Bronchial smooth muscle cell (primary cell): ENCODE results near the gene RASL10A. TPM values are rescaled to one million over a fixed set of nuclear protein-coding genes. Genes with fewer than 3 reads are reported as not detected.

Source experiments
- total RNA-seq: library from RNA; depleted of rRNA; stranded (reverse); fragments of >200 nt; gene quantifications from 2 replicates; pipeline ENCODE4 v1.2.1, GENCODE V29; 2014

The RASL10A gene, protein sequence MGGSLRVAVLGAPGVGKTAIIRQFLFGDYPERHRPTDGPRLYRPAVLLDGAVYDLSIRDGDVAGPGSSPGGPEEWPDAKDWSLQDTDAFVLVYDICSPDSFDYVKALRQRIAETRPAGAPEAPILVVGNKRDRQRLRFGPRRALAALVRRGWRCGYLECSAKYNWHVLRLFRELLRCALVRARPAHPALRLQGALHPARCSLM
- not detected in 2 replicates for total RNA-seq

DNA sequence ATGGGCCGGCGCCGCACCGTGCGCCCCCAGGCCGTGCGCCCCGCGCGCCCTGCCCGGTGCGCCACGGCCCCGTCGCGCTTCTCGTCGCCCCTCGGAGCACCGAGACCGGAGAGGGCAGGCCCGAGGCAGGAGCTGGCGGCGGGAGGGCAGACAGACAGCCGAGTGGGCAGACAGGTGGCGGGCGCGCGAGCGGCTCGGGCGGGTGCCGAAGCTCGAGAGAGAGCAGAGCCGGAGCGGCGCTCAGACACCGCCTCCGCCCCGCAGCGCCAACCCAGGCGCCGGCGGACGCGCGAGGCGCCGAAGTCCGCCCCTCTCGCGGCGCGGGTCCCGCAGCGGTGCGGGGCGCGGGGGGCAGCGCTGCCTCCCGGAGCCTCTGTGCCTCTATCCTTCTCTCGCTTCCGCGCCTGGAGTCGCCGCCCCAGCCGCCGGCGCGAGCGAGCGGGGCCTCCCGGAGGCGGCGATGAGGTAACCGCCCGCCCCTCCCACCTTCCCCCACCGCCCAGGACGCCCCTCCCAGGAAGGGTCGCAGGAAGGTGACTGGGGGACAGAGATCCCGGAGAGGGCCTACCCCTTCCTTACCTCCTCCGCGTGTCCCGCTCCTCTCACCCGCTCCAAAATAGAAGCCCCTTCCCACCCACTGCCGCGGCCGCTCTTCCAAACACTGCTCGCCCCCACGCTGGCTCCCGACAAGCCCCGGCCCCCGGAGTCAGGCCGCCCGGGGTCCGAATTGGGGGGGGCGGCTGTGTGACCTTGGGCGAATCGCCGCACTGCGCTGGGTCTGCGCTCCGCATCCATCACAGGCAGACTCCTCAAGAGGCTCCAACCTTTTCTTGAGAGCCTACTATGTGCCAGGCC, at the start of gene RASL10A:
TSS of gene RASL10A (minus strand) at position 412 of the 855 bp plus-strand sequence. CDS start 451 bp downstream, outside the sequence.

DNA sequence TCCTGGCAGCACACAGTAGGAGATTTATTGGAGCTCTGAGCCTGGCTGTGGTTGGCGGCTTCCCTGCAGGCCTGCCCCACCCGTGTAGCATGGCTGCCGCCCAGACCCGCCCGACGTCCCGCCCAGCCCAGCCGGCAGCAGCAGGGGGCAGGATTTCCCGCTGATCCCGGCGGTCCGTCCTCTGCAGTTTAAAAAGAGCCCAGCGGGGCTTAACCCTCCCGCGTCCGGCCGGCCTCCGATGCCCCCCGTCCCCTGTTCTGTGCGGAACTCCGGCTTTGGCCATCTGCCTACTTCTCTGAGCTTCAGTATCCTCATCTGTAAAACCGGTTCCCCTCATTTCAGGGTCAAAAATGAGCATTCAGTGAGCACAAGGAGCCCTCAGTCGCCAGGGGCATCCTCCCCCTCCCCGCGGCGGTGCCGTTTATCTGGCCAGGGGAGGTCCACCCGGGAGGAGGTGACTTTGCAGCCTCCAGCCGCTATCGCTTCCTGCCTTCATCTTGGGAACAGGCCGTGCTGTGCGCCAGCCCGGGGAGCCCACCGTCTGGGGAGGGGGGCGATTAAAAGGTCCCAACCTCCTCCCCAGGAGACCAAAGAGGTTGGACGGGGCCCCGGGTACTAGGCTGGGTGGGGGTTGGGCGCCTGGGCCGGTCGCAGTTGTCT, 9.2 kb downstream of the RASL10A start, which contains the start of gene GAS2L1:
TSS of gene GAS2L1 (plus strand) at position 476 of the 660 bp plus-strand sequence. CDS start 1,456 bp downstream, outside the sequence.

DNA sequence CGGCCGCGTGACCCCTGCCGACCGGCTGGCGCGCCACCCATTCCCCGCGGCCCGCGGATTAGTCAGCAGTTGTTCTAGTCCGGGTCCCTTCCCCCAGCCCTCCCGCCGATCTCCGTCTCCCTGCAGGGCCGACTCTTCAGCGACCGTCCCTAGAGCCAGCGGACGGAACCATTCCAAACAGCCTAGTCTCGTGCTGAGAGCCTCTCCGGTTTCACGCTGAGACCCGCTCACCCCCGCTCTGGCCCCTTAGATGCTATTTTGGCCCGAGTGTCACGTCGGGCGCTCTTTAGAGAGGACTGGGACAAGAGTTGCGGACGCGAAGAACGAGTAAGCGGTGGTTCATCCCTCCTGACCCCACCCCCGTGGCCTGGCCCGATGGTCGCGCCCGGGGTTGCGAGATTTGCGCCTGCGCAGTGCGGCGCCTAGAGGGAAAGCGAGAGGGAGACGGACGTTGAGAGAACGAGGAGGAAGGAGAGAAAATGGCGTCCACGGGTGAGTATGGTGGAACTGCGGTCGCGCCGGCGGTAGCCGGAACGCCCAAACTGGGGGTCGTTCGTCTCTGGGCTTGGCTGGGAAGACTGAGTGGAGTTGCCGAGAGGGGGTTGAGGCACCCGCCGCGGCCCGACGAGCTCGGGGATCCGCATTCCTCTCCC, 47.5 kb downstream of the RASL10A start, which contains the start of the genes EWSR1 and RHBDD3:
TSS of gene EWSR1 (plus strand) at position 411 of the 653 bp plus-strand sequence. CDS start at position 480, 69 bp downstream.
TSS of gene RHBDD3 (minus strand) at position 124 of the 653 bp plus-strand sequence. CDS start 2,355 bp downstream, outside the sequence.

Other genes starting within 250 kb of the RASL10A start
- gene KREMEN1, start 242.7 kb downstream of the RASL10A start, total RNA-seq = 2.5 and 3.9 TPM in 2 replicates
- 0.09 TPM in 1 of 2 replicates, not detected in the other for gene EMID1, start 109.8 kb downstream of the RASL10A start, total RNA-seq
- gene RHBDD3, start 47.7 kb downstream of the RASL10A start, total RNA-seq = 13.0 and 13.2 TPM in 2 replicates
- gene EWSR1, start 47.4 kb downstream of the RASL10A start, total RNA-seq = 91.2 and 141 TPM in 2 replicates
- gene GAS2L1, start 9.0 kb downstream of the RASL10A start, total RNA-seq = 3.9 and 5.0 TPM in 2 replicates
- gene AP1B1, start 72.9 kb upstream of the RASL10A start, total RNA-seq = 37.5 and 48.2 TPM in 2 replicates
- not detected in 2 replicates for gene RFPL1, start 122.9 kb upstream of the RASL10A start, total RNA-seq
- gene NEFH, start 164.5 kb upstream of the RASL10A start, total RNA-seq = under 0.01 and 0.32 TPM in 2 replicates
- gene THOC5, start 238.1 kb upstream of the RASL10A start, total RNA-seq = 31.7 and 70.8 TPM in 2 replicates